ENCODE measurements around the gene ADCY7.

ADCY7 gene

GRCh38 chr16:50311891-50312501 lies 45.6 kb downstream of the ADCY7 start:
- no peak for TF ChIP-seq CTCF (IDR thresholded peaks at IDR 0.05; ENCODE audit: low read depth, low read length)
- no peak for DNase-seq (ENCODE audit: extremely low read depth, low read depth)

GRCh38 chr16:50313596-50314478 lies 47.5 kb downstream of the ADCY7 start:
- TF ChIP-seq CTCF (IDR thresholded peaks at IDR 0.05; ENCODE audit: low read depth, low read length) = no peak
- DNase-seq (ENCODE audit: extremely low read depth, low read depth) = no peak

- DNase-seq (ENCODE audit: extremely low read depth, low read depth) = no peak
- TF ChIP-seq CTCF (IDR thresholded peaks at IDR 0.05; ENCODE audit: low read depth, low read length) = no peak
Observed at GRCh38 chr16:50314665-50315064, 48.3 kb downstream of the ADCY7 start.

- no peak for TF ChIP-seq CTCF (IDR thresholded peaks at IDR 0.05; ENCODE audit: low read depth, low read length)
- no peak for DNase-seq (ENCODE audit: extremely low read depth, low read depth)
Observed at GRCh38 chr16:50315346-50315997, 49.1 kb downstream of the ADCY7 start.

- no peak for TF ChIP-seq CTCF (IDR thresholded peaks at IDR 0.05; ENCODE audit: low read depth, low read length)
- no peak for DNase-seq (ENCODE audit: extremely low read depth, low read depth)
Observed at GRCh38 chr16:50316102-50316847, 49.9 kb downstream of the ADCY7 start.

GRCh38 chr16:50316848-50317630 lies 50.7 kb downstream of the ADCY7 start:
- no peak for TF ChIP-seq CTCF (IDR thresholded peaks at IDR 0.05; ENCODE audit: low read depth, low read length)
- no peak for DNase-seq (ENCODE audit: extremely low read depth, low read depth)

Measured in AG09319 (cell line).